ENCODE measurements around the gene USH2A. TPM values are rescaled to one million over a fixed set of nuclear protein-coding genes. Genes with fewer than 3 reads are reported as not detected.
A peak's percentile ranks its signal among the peaks of the same experiment; 100 is the strongest.

The USH2A gene
- total RNA-seq, 1 donor from 2014 or later: 0.02 TPM

DNA sequence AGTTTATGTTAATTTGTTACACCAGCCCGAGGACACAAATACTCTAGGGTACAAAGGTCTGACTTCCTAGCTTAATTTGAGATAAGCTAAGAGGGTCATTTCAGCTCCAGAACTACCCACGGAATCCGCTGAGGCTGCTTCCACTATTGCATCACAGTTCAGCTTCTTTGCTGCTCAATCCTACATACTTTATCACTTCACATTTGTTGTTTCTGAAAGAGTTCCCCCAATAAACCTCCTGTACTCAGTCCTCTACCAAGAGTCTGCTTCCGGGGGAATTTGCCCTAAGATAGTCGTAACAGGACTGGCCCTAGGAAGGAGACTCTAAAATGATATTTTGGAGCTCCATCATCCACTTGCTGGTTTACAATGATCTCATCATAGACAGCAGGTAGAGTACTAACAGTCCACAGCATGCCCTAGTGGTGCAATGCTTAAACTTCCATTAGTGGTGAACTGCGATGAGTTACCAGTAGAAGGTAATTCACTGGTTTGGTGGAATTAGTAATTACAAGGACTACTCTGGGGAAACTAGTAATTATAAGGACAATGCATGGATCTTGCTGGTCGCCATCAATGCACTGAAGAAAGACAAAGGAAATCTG lies 229.3 kb downstream of the USH2A start:
- no peaks in the 10 kb centered on the region for H3K27me3 ChIP-seq (ENCODE audit: insufficient read depth, low read length)
- H2AFZ ChIP-seq (ENCODE audit: low read depth, low read length): no peak overlapping the region
- H3K4me1 ChIP-seq (ENCODE audit: insufficient read depth, low read length): no peaks in the 10 kb centered on the region
- H3K27ac ChIP-seq (ENCODE audit: low read depth, low read length): no peak overlapping the region
- DNase-seq (ENCODE audit: low read depth): no peak
- peaks cover 3% of the 10 kb centered on the region for H3K27me3 Mint-ChIP-seq (ENCODE audit: low read depth, unreplicated experiment)
- no peak overlapping the region for H3K27ac Mint-ChIP-seq (ENCODE audit: unreplicated experiment)
- H3K36me3 ChIP-seq (ENCODE audit: insufficient read depth, low read length): no peaks in the 10 kb centered on the region
- no peak for TF ChIP-seq EZH2 (IDR thresholded peaks at IDR 0.05; ENCODE audit: insufficient read depth, low read length)
- TF ChIP-seq, protein P1, sequence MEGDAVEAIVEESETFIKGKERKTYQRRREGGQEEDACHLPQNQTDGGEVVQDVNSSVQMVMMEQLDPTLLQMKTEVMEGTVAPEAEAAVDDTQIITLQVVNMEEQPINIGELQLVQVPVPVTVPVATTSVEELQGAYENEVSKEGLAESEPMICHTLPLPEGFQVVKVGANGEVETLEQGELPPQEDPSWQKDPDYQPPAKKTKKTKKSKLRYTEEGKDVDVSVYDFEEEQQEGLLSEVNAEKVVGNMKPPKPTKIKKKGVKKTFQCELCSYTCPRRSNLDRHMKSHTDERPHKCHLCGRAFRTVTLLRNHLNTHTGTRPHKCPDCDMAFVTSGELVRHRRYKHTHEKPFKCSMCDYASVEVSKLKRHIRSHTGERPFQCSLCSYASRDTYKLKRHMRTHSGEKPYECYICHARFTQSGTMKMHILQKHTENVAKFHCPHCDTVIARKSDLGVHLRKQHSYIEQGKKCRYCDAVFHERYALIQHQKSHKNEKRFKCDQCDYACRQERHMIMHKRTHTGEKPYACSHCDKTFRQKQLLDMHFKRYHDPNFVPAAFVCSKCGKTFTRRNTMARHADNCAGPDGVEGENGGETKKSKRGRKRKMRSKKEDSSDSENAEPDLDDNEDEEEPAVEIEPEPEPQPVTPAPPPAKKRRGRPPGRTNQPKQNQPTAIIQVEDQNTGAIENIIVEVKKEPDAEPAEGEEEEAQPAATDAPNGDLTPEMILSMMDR (IDR thresholded peaks at IDR 0.05; ENCODE audit: insufficient read depth, low read depth, low read length): peak; percentile 9
- no peaks in the 10 kb centered on the region for H3K9me3 ChIP-seq (ENCODE audit: insufficient read depth, low read depth, low read length)
- H3K36me3 Mint-ChIP-seq (ENCODE audit: low read depth, unreplicated experiment): no peaks in the 10 kb centered on the region
- H3K9ac ChIP-seq (ENCODE audit: low read length): no peak overlapping the region
- H3K4me3 Mint-ChIP-seq (ENCODE audit: unreplicated experiment): no peak overlapping the region
- H3K4me3 ChIP-seq (ENCODE audit: insufficient read depth, low read depth, low read length): no peak overlapping the region
- no peaks in the 10 kb centered on the region for H4K20me1 ChIP-seq (ENCODE audit: insufficient read depth, low read length)
- no peak overlapping the region for H3K4me2 ChIP-seq (ENCODE audit: low read length)
- no peaks in the 10 kb centered on the region for H3K79me2 ChIP-seq (ENCODE audit: insufficient read depth, low read length)
- no peak for FAIRE-seq
- no peaks in the 10 kb centered on the region for H3K9me3 Mint-ChIP-seq (ENCODE audit: unreplicated experiment)
- no peaks in the 10 kb centered on the region for H3K4me1 Mint-ChIP-seq (ENCODE audit: low read depth, unreplicated experiment)

- Histone ChIP-seq H3K79me2 (ENCODE audit: insufficient read depth, low read length) (no peaks in the 10 kb centered on the region), H3K27ac (ENCODE audit: low read depth, low read length) (no peak overlapping the region), H3K36me3 (ENCODE audit: insufficient read depth, low read length) (no peaks in the 10 kb centered on the region), H3K4me3 (ENCODE audit: insufficient read depth, low read depth, low read length) (no peak overlapping the region), H4K20me1 (ENCODE audit: insufficient read depth, low read length) (no peaks in the 10 kb centered on the region), H3K27me3 (ENCODE audit: insufficient read depth, low read length) (no peaks in the 10 kb centered on the region), H3K4me1 (ENCODE audit: insufficient read depth, low read length) (no peaks in the 10 kb centered on the region), H2AFZ (ENCODE audit: low read depth, low read length) (no peak overlapping the region), H3K9ac (ENCODE audit: low read length) (no peak overlapping the region), H3K9me3 (ENCODE audit: insufficient read depth, low read depth, low read length) (no peaks in the 10 kb centered on the region), H3K4me2 (ENCODE audit: low read length) (no peak overlapping the region)
- Mint-ChIP-seq H3K36me3 (ENCODE audit: low read depth, unreplicated experiment) (no peaks in the 10 kb centered on the region), H3K27ac (ENCODE audit: unreplicated experiment) (no peak overlapping the region), H3K4me1 (ENCODE audit: low read depth, unreplicated experiment) (peaks cover 6% of the 10 kb centered on the region), H3K27me3 (ENCODE audit: low read depth, unreplicated experiment) (no peaks in the 10 kb centered on the region), H3K4me3 (ENCODE audit: unreplicated experiment) (no peak overlapping the region), H3K9me3 (ENCODE audit: unreplicated experiment) (no peaks in the 10 kb centered on the region)
- DNase-seq (ENCODE audit: low read depth): no peak
- no peak for TF ChIP-seq EZH2 (IDR thresholded peaks at IDR 0.05; ENCODE audit: insufficient read depth, low read length)
- TF ChIP-seq, protein P1 (IDR thresholded peaks at IDR 0.05; ENCODE audit: insufficient read depth, low read depth, low read length): no peak
- FAIRE-seq: no peak
Observed at GRCh38 chr1:216190438-216190837, 232.8 kb downstream of the USH2A start.

DNA sequence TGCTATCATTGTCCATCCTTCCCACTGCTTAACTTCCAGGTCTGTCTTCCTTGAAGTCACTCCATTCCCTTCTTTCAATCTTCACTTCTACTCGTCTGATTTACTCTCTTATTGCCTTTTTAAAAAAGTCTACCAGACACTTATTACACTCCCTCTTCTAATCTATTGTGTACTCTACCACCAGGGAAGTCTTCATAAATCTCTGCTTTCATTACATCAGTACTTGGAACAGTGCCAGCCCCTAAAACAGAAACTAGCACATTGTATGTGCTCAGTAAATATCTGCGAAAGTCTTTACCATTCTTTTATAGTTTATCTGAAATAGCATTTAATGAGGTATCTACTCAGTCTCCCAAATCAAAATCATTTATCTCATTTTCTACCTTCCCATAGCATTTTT lies 236.4 kb downstream of the USH2A start:
- Mint-ChIP-seq H3K4me3 (ENCODE audit: unreplicated experiment) (no peak overlapping the region), H3K27me3 (ENCODE audit: low read depth, unreplicated experiment) (no peaks in the 10 kb centered on the region), H3K27ac (ENCODE audit: unreplicated experiment) (peak overlapping the region; percentile 21), H3K36me3 (ENCODE audit: low read depth, unreplicated experiment) (no peaks in the 10 kb centered on the region), H3K4me1 (ENCODE audit: low read depth, unreplicated experiment) (peaks cover 21% of the 10 kb centered on the region), H3K9me3 (ENCODE audit: unreplicated experiment) (no peaks in the 10 kb centered on the region)
- Histone ChIP-seq H2AFZ (ENCODE audit: low read depth, low read length) (no peak overlapping the region), H3K9ac (ENCODE audit: low read length) (no peak overlapping the region), H3K36me3 (ENCODE audit: insufficient read depth, low read length) (no peaks in the 10 kb centered on the region), H3K9me3 (ENCODE audit: insufficient read depth, low read depth, low read length) (no peaks in the 10 kb centered on the region), H3K4me3 (ENCODE audit: insufficient read depth, low read depth, low read length) (no peak overlapping the region), H3K27ac (ENCODE audit: low read depth, low read length) (no peak overlapping the region), H3K4me1 (ENCODE audit: insufficient read depth, low read length) (peaks cover 10% of the 10 kb centered on the region), H3K27me3 (ENCODE audit: insufficient read depth, low read length) (no peaks in the 10 kb centered on the region), H3K4me2 (ENCODE audit: low read length) (no peak overlapping the region), H3K79me2 (ENCODE audit: insufficient read depth, low read length) (no peaks in the 10 kb centered on the region), H4K20me1 (ENCODE audit: insufficient read depth, low read length) (no peaks in the 10 kb centered on the region)
- DNase-seq (ENCODE audit: low read depth) (peak; percentile 23), FAIRE-seq (no peak)
- TF ChIP-seq EZH2 (IDR thresholded peaks at IDR 0.05; ENCODE audit: insufficient read depth, low read length): no peak
- TF ChIP-seq, protein P1 (IDR thresholded peaks at IDR 0.05; ENCODE audit: insufficient read depth, low read depth, low read length): no peak
